ENCODE data around the gene NDUFS6. TPM values are rescaled to one million over a fixed set of nuclear protein-coding genes. Genes with fewer than 3 reads are reported as not detected.

Gene NDUFS6
- total and polyA plus RNA-seq, 2 of the 8 experiments (the other 6 are each of a cell fraction or from before 2014, with no cell fraction given), result 72.7 to 191 TPM

GRCh38 chr5:1835431-1835830 is 34.2 kb downstream of the NDUFS6 start (continued):
- TF ChIP-seq, protein P1, sequence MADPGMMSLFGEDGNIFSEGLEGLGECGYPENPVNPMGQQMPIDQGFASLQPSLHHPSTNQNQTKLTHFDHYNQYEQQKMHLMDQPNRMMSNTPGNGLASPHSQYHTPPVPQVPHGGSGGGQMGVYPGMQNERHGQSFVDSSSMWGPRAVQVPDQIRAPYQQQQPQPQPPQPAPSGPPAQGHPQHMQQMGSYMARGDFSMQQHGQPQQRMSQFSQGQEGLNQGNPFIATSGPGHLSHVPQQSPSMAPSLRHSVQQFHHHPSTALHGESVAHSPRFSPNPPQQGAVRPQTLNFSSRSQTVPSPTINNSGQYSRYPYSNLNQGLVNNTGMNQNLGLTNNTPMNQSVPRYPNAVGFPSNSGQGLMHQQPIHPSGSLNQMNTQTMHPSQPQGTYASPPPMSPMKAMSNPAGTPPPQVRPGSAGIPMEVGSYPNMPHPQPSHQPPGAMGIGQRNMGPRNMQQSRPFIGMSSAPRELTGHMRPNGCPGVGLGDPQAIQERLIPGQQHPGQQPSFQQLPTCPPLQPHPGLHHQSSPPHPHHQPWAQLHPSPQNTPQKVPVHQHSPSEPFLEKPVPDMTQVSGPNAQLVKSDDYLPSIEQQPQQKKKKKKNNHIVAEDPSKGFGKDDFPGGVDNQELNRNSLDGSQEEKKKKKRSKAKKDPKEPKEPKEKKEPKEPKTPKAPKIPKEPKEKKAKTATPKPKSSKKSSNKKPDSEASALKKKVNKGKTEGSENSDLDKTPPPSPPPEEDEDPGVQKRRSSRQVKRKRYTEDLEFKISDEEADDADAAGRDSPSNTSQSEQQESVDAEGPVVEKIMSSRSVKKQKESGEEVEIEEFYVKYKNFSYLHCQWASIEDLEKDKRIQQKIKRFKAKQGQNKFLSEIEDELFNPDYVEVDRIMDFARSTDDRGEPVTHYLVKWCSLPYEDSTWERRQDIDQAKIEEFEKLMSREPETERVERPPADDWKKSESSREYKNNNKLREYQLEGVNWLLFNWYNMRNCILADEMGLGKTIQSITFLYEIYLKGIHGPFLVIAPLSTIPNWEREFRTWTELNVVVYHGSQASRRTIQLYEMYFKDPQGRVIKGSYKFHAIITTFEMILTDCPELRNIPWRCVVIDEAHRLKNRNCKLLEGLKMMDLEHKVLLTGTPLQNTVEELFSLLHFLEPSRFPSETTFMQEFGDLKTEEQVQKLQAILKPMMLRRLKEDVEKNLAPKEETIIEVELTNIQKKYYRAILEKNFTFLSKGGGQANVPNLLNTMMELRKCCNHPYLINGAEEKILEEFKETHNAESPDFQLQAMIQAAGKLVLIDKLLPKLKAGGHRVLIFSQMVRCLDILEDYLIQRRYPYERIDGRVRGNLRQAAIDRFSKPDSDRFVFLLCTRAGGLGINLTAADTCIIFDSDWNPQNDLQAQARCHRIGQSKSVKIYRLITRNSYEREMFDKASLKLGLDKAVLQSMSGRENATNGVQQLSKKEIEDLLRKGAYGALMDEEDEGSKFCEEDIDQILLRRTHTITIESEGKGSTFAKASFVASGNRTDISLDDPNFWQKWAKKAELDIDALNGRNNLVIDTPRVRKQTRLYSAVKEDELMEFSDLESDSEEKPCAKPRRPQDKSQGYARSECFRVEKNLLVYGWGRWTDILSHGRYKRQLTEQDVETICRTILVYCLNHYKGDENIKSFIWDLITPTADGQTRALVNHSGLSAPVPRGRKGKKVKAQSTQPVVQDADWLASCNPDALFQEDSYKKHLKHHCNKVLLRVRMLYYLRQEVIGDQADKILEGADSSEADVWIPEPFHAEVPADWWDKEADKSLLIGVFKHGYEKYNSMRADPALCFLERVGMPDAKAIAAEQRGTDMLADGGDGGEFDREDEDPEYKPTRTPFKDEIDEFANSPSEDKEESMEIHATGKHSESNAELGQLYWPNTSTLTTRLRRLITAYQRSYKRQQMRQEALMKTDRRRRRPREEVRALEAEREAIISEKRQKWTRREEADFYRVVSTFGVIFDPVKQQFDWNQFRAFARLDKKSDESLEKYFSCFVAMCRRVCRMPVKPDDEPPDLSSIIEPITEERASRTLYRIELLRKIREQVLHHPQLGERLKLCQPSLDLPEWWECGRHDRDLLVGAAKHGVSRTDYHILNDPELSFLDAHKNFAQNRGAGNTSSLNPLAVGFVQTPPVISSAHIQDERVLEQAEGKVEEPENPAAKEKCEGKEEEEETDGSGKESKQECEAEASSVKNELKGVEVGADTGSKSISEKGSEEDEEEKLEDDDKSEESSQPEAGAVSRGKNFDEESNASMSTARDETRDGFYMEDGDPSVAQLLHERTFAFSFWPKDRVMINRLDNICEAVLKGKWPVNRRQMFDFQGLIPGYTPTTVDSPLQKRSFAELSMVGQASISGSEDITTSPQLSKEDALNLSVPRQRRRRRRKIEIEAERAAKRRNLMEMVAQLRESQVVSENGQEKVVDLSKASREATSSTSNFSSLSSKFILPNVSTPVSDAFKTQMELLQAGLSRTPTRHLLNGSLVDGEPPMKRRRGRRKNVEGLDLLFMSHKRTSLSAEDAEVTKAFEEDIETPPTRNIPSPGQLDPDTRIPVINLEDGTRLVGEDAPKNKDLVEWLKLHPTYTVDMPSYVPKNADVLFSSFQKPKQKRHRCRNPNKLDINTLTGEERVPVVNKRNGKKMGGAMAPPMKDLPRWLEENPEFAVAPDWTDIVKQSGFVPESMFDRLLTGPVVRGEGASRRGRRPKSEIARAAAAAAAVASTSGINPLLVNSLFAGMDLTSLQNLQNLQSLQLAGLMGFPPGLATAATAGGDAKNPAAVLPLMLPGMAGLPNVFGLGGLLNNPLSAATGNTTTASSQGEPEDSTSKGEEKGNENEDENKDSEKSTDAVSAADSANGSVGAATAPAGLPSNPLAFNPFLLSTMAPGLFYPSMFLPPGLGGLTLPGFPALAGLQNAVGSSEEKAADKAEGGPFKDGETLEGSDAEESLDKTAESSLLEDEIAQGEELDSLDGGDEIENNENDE (IDR thresholded peaks at IDR 0.05; ENCODE audit: insufficient replicate concordance, low read length), result no peak
- no peak for TF ChIP-seq ASH2L (IDR thresholded peaks at IDR 0.05; ENCODE audit: low read length)
- TF ChIP-seq RFX5 (IDR thresholded peaks at IDR 0.05; ENCODE audit: borderline replicate concordance, low read depth, low read length), result no peak
